ENCODE measurements around the gene MET. TPM values are rescaled to one million over a fixed set of nuclear protein-coding genes. Genes with fewer than 3 reads are reported as not detected.

MET gene
- polyA plus RNA-seq, 3 donors, result 38.6 to 53.2 (median 48.6) TPM

DNA sequence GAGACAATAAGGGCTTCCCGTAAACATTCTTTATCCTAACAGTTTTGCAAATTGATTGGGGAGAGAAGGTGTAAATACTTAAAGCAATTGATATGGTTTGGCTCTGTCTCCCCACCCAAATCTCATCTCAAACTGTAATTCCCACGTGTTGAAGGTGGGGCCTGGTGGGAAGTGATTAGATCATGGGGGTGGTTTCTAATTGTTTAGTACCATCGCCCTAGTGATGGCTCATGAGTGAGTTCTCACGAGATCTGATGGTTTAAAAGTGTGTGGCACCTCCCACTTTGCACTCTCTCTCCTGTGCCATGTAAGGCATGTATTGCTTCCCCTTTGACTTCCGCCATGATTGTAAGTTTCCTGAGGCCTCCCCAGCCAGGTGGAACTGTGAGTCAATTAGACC lies 168.3 kb downstream of the MET start:
- no peak for DNase-seq

DNA sequence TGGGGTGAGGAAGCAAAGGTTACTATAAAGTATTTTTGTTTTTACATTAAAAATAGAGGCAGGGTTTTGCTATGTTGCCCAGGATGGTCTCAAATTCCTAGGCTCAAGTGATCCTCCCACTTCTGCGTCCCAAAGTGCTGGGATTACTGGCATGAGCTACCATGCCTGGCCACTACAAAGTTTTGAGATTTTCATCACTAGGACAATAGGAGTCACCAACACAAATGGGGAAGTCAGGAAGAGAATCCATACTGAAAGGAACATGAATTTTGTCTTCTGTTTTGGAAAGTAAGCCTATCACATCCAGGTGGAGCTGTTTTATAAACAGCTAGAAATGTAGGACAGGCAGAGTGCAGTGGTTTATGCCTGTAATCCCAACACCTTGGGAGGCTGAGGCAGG lies 170.4 kb downstream of the MET start:
- no peak for DNase-seq

DNA sequence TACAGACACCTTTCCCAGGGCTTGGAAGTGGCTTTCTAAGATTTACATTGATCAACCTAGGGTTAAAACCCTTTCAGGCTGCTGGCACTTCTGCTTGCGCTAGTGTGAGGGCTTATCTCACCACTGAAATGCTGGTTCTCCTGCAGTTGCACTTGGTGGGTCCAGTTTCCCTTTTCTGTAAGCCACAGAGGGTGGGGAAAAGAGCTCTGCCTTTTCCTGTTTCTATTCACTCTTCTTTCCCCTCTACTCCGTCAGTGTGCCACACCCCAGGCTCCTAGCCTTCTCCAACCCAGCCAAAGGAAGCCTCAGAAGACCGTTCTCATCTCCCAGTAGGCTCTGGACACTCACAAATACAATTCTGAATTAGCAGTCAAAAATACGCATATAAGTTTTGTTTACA lies 171.4 kb downstream of the MET start:
- no peak for DNase-seq

Other genes with a start within 250 kb of the MET start
- gene CAV2, start 172.5 kb upstream of the MET start, polyA plus RNA-seq (ENCODE audit: insufficient read length in 3 of 3), result 10 to 100 TPM; 23.4 to 25.8 (median 23.7) TPM
- gene CAV1, start 147.2 kb upstream of the MET start, polyA plus RNA-seq (ENCODE audit: insufficient read length in 3 of 3), result 10 to 100 TPM; 20.7 to 34.8 (median 26.0) TPM
- gene CAPZA2, start 190.4 kb downstream of the MET start, polyA plus RNA-seq (ENCODE audit: insufficient read length in 3 of 3), result 100 to 1,000 TPM; 162 to 194 (median 179) TPM

Measured in renal pelvis (tissue), 4 donors.